IMR-90 (cell line): ENCODE data around the gene IGDCC3.
"Not testable (repeated sequence)": the region's sequence is repeated elsewhere in the genome, so short reads cannot be mapped to it uniquely, and the experiment has no call there.

ENCODE experiments used
- CHD1 ChIP-seq: IDR thresholded peaks from 2 replicates; pipeline ENCODE4 v1.6.1; 2012; ENCODE audit warnings: low read depth, low read length, improper control_type of control experiment
- MAFK ChIP-seq: IDR thresholded peaks from 2 replicates; pipeline ENCODE4 v1.6.1; 2012; ENCODE audit warnings: low read depth, low read length, improper control_type of control experiment

- not testable (repeated sequence) for TF ChIP-seq CHD1, MAFK
These were observed 20.7 kb upstream of the IGDCC3 start for GRCh38 chr15:65398486-65398885.
